Measurements from ENCODE around the gene BEX1.
"Not testable (repeated sequence)": the region's sequence is repeated elsewhere in the genome, so short reads cannot be mapped to it uniquely, and the experiment has no call there.

The BEX1 gene

DNA sequence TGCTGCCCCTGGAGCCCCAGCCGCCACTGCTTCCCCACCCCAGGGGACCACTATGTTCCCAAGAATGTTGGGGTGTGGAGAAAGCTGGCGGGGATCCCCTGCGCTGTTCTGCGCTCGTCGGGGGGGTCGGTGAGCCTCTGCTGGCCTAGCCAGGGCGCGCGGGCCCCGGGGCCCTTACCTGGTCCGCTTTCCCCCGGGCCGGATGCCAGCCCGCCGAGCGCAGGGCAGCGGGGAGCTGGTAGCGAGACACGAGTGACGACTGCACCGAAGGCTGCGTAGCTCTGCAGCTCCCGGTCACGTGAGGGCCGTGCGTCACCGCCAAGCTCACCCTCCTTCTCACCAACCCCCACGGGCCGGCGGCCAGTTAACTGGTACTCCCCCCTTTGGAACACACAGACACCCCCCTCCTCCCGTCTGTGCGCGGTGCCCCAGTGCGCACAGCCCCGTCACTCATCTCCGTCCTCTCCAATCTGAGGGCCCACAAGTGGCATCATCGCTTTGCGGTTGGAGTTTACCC, at the start of gene BEX1:
Gene BEX1 (minus strand): TSS at position 254 of the 517 bp plus-strand sequence. CDS start 897 bp downstream, outside the sequence.
- Histone ChIP-seq H3K36me3 (ENCODE audit: control insufficient read depth in 2 of 2, insufficient read depth in 2 of 2, low read length in 2 of 2) (no peaks in the 10 kb centered on the region), H3K27ac (ENCODE audit: low read depth in 2 of 2, low read length in 2 of 2) (no peak within 1 kb of the TSS), H3K4me1 (ENCODE audit: control insufficient read depth in 2 of 2, insufficient read depth in 2 of 2, low read length in 2 of 2) (no peaks in the 10 kb centered on the region), H3K9me3 (ENCODE audit: control insufficient read depth in 2 of 2, low read length in 2 of 2) (no peaks in the 10 kb centered on the region), H3K27me3 (ENCODE audit: control insufficient read depth in 2 of 2, insufficient read depth in 2 of 2, low read length in 2 of 2) (peaks cover 0 to 4% of the 10 kb centered on the region in 2 donors), H3K9ac (ENCODE audit: low read depth in 1 of 2, low read length in 2 of 2) (no peak within 1 kb of the TSS), H3K4me3 (ENCODE audit: low read length in 2 of 2) (no peak within 1 kb of the TSS)

DNA sequence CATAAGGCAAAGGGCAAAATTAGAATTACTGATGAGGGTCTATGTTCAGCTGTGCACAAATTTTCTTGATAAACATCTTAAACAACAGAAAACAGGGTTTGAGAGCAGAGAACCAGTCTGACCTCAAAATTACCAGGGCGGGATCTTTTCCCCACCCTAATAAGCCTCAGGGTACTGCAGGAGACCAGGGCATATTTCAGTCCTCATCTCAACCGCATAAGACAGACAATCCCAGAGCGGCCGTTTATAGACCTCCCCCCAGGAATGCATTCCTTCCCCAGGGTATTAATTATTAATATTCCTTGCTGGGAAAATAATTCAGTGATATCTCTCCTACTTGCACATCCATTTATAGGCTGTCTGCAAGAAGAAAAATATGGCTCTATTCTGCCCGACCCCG, 45.5 kb upstream of the BEX1 start:
- not testable (repeated sequence) for H3K27me3 ChIP-seq (ENCODE audit: control insufficient read depth in 2 of 2, insufficient read depth in 2 of 2, low read length in 2 of 2); H3K27ac ChIP-seq (ENCODE audit: low read depth in 2 of 2, low read length in 2 of 2); H3K4me1 ChIP-seq (ENCODE audit: control insufficient read depth in 2 of 2, insufficient read depth in 2 of 2, low read length in 2 of 2); H3K9ac ChIP-seq (ENCODE audit: low read depth in 1 of 2, low read length in 2 of 2); H3K36me3 ChIP-seq (ENCODE audit: control insufficient read depth in 2 of 2, insufficient read depth in 2 of 2, low read length in 2 of 2); H3K9me3 ChIP-seq (ENCODE audit: control insufficient read depth in 2 of 2, low read length in 2 of 2); H3K4me3 ChIP-seq (ENCODE audit: low read length in 2 of 2)

DNA sequence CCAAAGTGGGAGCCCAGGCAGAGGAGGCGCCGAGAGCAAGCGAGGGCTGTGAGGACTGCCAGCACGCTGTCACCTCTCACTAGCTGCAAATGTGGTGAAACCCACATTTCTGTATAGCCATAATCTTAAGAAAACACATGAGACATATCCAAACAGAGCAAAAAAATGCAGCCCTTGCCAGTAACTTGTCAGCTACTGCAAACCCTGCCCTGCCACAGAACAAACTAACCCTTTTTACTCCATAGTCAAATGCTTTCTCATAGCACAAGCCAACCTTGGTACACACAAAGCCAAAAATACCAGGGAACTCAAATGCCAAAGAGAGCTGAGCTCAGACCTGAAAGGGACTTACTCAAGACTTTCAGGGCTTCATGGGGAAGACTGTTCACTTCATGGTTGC, 43.9 kb upstream of the BEX1 start:
- no peak overlapping the region for H3K4me3 ChIP-seq (ENCODE audit: low read length in 2 of 2)
- H3K36me3 ChIP-seq (ENCODE audit: control insufficient read depth in 2 of 2, insufficient read depth in 2 of 2, low read length in 2 of 2): no peaks in the 10 kb centered on the region
- no peaks in the 10 kb centered on the region for H3K9me3 ChIP-seq (ENCODE audit: control insufficient read depth in 2 of 2, low read length in 2 of 2)
- H3K9ac ChIP-seq (ENCODE audit: low read depth in 1 of 2, low read length in 2 of 2): no peak overlapping the region
- no peaks in the 10 kb centered on the region for H3K27me3 ChIP-seq (ENCODE audit: control insufficient read depth in 2 of 2, insufficient read depth in 2 of 2, low read length in 2 of 2)
- H3K27ac ChIP-seq (ENCODE audit: low read depth in 2 of 2, low read length in 2 of 2): no peak overlapping the region
- H3K4me1 ChIP-seq (ENCODE audit: control insufficient read depth in 2 of 2, insufficient read depth in 2 of 2, low read length in 2 of 2): no peaks in the 10 kb centered on the region

DNA sequence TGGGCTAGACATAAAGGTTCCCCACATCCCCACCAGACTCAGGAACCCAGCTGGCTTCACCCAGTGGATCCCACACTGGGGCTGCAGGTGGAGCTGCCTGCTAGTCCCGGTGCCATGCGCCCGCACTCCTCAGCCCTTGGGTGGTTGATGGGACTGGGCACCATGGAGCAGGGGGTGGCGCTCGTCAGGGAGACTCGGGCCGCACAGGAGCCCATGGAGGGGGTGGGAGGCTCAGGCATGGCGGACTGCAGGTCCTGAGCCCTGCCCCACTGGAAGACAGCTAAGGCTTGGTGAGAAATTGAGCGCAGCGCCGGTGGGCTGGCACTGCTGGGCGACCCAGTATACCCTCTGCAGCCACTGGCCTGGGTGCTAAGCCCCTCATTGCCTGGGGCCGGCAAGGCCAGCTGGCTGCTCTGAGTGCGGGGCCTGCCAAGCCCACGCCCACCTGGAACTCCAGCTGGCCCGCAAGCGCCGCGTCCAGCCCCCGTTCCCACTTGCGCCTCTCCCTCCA, 43.3 kb upstream of the BEX1 start:
- H3K9me3 ChIP-seq (ENCODE audit: control insufficient read depth in 2 of 2, low read length in 2 of 2); H3K36me3 ChIP-seq (ENCODE audit: control insufficient read depth in 2 of 2, insufficient read depth in 2 of 2, low read length in 2 of 2); H3K4me3 ChIP-seq (ENCODE audit: low read length in 2 of 2); H3K27ac ChIP-seq (ENCODE audit: low read depth in 2 of 2, low read length in 2 of 2); H3K4me1 ChIP-seq (ENCODE audit: control insufficient read depth in 2 of 2, insufficient read depth in 2 of 2, low read length in 2 of 2); H3K27me3 ChIP-seq (ENCODE audit: control insufficient read depth in 2 of 2, insufficient read depth in 2 of 2, low read length in 2 of 2); H3K9ac ChIP-seq (ENCODE audit: low read depth in 1 of 2, low read length in 2 of 2): not testable (repeated sequence)

DNA sequence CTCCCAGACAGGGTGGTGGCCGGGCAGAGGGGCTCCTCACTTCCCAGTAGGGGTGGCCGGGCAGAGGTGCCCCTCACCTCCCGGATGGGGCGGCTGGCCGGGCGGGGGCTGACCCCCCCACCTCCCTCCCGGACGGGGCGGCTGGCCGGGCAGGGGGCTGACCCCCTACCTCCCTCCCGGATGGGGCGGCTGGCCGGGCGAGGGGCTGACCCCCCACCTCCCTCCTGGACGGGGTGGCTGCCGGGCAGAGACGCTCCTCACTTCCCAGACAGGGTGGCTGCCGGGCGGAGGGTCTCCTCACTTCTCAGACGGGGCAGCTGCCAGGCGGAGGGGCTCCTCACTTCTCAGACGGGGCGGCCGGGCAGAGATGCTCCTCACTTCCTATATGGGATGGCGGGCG, 40.4 kb upstream of the BEX1 start:
- not testable (repeated sequence) for H3K4me1 ChIP-seq (ENCODE audit: control insufficient read depth in 2 of 2, insufficient read depth in 2 of 2, low read length in 2 of 2); H3K27me3 ChIP-seq (ENCODE audit: control insufficient read depth in 2 of 2, insufficient read depth in 2 of 2, low read length in 2 of 2); H3K9ac ChIP-seq (ENCODE audit: low read depth in 1 of 2, low read length in 2 of 2); H3K36me3 ChIP-seq (ENCODE audit: control insufficient read depth in 2 of 2, insufficient read depth in 2 of 2, low read length in 2 of 2); H3K9me3 ChIP-seq (ENCODE audit: control insufficient read depth in 2 of 2, low read length in 2 of 2); H3K4me3 ChIP-seq (ENCODE audit: low read length in 2 of 2); H3K27ac ChIP-seq (ENCODE audit: low read depth in 2 of 2, low read length in 2 of 2)

DNA sequence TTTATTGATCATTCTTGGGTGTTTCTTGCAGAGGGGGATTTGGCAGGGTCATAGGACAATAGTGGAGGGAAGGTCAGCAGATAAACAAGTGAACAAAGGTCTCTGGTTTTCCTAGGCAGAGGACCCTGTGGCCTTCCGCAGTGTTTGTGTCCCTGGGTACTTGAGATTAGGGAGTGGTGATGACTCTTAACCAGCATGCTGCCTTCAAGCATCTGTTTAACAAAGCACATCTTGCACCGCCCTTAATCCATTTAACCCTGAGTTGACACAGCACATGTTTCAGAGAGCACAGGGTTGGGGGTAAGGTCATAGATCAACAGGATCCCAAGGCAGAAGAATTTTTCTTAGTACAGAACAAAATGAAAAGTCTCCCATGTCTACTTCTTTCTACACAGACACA, 39.9 kb upstream of the BEX1 start:
- not testable (repeated sequence) for H3K9me3 ChIP-seq (ENCODE audit: control insufficient read depth in 2 of 2, low read length in 2 of 2); H3K9ac ChIP-seq (ENCODE audit: low read depth in 1 of 2, low read length in 2 of 2); H3K4me1 ChIP-seq (ENCODE audit: control insufficient read depth in 2 of 2, insufficient read depth in 2 of 2, low read length in 2 of 2); H3K36me3 ChIP-seq (ENCODE audit: control insufficient read depth in 2 of 2, insufficient read depth in 2 of 2, low read length in 2 of 2); H3K27me3 ChIP-seq (ENCODE audit: control insufficient read depth in 2 of 2, insufficient read depth in 2 of 2, low read length in 2 of 2); H3K27ac ChIP-seq (ENCODE audit: low read depth in 2 of 2, low read length in 2 of 2); H3K4me3 ChIP-seq (ENCODE audit: low read length in 2 of 2)

DNA sequence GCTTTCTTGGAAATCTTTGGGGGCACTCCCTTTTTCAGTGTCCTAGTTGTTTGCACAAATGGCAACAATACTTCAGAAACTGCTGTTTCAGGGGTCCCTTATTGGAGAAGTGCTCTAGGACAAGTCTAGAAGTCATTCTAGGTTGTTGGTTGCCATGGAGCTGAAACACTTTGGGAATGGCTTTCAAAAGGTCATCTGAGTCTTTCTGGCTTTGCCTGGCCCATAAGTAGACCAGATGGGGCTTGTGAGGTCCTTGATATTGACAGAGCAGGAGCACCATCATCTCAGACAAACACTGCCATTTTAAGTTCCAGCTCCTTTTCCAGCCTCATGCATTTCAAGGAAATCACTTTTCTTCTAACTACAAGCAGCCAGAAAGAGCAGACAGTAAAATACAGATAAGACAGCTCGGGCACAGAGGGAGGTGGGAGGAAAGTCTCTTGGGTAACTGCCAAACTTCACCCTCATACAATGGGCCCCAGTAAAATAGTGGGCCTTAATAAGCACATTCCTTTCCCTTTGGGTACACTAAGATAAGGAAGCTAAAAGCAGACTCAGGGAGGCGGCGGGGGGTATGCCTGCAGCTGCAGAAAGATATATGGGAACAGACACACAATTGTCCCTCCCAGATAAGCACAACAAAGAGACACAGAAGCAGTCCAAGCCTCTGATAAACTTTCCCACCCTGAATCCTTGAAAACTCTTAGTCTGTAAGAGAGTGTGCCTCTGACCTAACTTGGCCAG, 37.5 kb upstream of the BEX1 start:
- Histone ChIP-seq H3K9me3 (ENCODE audit: control insufficient read depth in 2 of 2, low read length in 2 of 2) (no peaks in the 10 kb centered on the region), H3K9ac (ENCODE audit: low read depth in 1 of 2, low read length in 2 of 2) (no peak overlapping the region), H3K27ac (ENCODE audit: low read depth in 2 of 2, low read length in 2 of 2) (no peak overlapping the region), H3K36me3 (ENCODE audit: control insufficient read depth in 2 of 2, insufficient read depth in 2 of 2, low read length in 2 of 2) (no peaks in the 10 kb centered on the region), H3K4me3 (ENCODE audit: low read length in 2 of 2) (no peak overlapping the region), H3K4me1 (ENCODE audit: control insufficient read depth in 2 of 2, insufficient read depth in 2 of 2, low read length in 2 of 2) (no peaks in the 10 kb centered on the region), H3K27me3 (ENCODE audit: control insufficient read depth in 2 of 2, insufficient read depth in 2 of 2, low read length in 2 of 2) (no peaks in the 10 kb centered on the region)

DNA sequence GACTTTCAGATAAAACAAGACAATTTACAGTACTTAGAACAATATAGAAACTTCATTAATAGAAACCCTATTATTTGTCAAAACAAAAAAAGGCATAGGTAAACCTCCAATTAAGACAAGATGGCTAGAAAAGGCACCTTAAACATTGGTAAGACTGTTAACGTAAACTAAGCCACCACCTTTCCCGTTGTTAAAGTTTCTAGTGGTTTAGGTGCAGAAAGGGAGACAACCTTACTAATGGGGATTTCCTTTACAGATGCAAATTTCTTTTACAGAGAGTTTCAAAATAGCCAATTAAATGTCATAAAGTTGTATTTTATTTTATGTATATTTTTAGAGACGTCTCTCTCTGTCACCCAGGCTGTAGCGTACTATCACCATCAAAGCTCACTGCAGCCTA, 36.5 kb upstream of the BEX1 start:
- Histone ChIP-seq H3K4me3 (ENCODE audit: low read length in 2 of 2) (no peak overlapping the region), H3K27ac (ENCODE audit: low read depth in 2 of 2, low read length in 2 of 2) (no peak overlapping the region), H3K9me3 (ENCODE audit: control insufficient read depth in 2 of 2, low read length in 2 of 2) (no peaks in the 10 kb centered on the region), H3K27me3 (ENCODE audit: control insufficient read depth in 2 of 2, insufficient read depth in 2 of 2, low read length in 2 of 2) (no peaks in the 10 kb centered on the region), H3K36me3 (ENCODE audit: control insufficient read depth in 2 of 2, insufficient read depth in 2 of 2, low read length in 2 of 2) (no peaks in the 10 kb centered on the region), H3K9ac (ENCODE audit: low read depth in 1 of 2, low read length in 2 of 2) (no peak overlapping the region), H3K4me1 (ENCODE audit: control insufficient read depth in 2 of 2, insufficient read depth in 2 of 2, low read length in 2 of 2) (no peaks in the 10 kb centered on the region)

DNA sequence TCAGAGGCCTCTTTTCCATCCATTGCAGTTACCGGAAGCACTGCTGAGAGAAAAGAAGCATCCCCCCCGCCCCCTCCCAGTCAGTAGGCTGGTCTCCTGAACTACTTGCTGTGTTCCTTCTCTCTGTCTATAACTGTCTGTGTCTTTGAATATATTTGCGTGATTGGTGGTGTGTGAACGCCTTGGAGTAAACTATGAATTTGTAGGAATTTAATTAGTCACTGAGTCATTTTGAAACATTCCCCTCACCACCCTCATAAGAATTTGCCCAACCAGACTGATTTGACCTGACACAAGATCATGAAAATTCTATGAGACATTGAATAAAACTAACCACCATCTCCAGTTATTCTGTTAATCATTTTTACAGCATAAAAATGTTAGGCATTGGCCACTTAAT, 35.7 kb upstream of the BEX1 start:
- Histone ChIP-seq H3K36me3 (ENCODE audit: control insufficient read depth in 2 of 2, insufficient read depth in 2 of 2, low read length in 2 of 2) (no peaks in the 10 kb centered on the region), H3K27ac (ENCODE audit: low read depth in 2 of 2, low read length in 2 of 2) (no peak overlapping the region), H3K9me3 (ENCODE audit: control insufficient read depth in 2 of 2, low read length in 2 of 2) (no peaks in the 10 kb centered on the region), H3K4me3 (ENCODE audit: low read length in 2 of 2) (no peak overlapping the region), H3K9ac (ENCODE audit: low read depth in 1 of 2, low read length in 2 of 2) (no peak overlapping the region), H3K4me1 (ENCODE audit: control insufficient read depth in 2 of 2, insufficient read depth in 2 of 2, low read length in 2 of 2) (no peaks in the 10 kb centered on the region), H3K27me3 (ENCODE audit: control insufficient read depth in 2 of 2, insufficient read depth in 2 of 2, low read length in 2 of 2) (no peaks in the 10 kb centered on the region)

DNA sequence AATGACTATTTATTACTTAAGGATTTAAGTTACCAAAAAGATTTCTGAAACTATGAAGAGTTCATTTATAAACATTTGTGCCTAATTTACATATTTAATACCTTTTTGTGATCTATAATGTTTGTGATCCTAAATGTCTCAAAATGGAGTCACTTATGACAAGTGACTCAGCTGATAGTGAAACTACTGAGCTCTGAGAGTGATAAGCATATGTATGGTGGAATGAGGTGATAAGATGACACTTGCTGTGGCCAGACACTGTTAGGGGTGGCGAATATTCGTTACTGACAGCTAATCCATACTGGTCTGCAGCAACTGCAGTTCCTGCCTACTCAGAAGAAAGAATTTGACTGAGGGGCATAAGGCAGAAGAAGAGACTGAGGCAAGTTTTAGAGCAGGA, 34.5 kb upstream of the BEX1 start:
- H3K9me3 ChIP-seq (ENCODE audit: control insufficient read depth in 2 of 2, low read length in 2 of 2): no peaks in the 10 kb centered on the region
- no peaks in the 10 kb centered on the region for H3K27me3 ChIP-seq (ENCODE audit: control insufficient read depth in 2 of 2, insufficient read depth in 2 of 2, low read length in 2 of 2)
- no peak overlapping the region for H3K4me3 ChIP-seq (ENCODE audit: low read length in 2 of 2)
- no peaks in the 10 kb centered on the region for H3K36me3 ChIP-seq (ENCODE audit: control insufficient read depth in 2 of 2, insufficient read depth in 2 of 2, low read length in 2 of 2)
- no peak overlapping the region for H3K9ac ChIP-seq (ENCODE audit: low read depth in 1 of 2, low read length in 2 of 2)
- H3K4me1 ChIP-seq (ENCODE audit: control insufficient read depth in 2 of 2, insufficient read depth in 2 of 2, low read length in 2 of 2): no peaks in the 10 kb centered on the region
- no peak overlapping the region for H3K27ac ChIP-seq (ENCODE audit: low read depth in 2 of 2, low read length in 2 of 2)
